ENCODE measurements around the gene LUM. TPM values are rescaled to one million over a fixed set of nuclear protein-coding genes. Genes with fewer than 3 reads are reported as not detected.
"Not testable (repeated sequence)": the region's sequence is repeated elsewhere in the genome, so short reads cannot be mapped to it uniquely, and the experiment has no call there.

LUM gene
- total RNA-seq, 4 donors from 2014 or later, result 36.6 to 83.5 (median 63.7) TPM

DNA sequence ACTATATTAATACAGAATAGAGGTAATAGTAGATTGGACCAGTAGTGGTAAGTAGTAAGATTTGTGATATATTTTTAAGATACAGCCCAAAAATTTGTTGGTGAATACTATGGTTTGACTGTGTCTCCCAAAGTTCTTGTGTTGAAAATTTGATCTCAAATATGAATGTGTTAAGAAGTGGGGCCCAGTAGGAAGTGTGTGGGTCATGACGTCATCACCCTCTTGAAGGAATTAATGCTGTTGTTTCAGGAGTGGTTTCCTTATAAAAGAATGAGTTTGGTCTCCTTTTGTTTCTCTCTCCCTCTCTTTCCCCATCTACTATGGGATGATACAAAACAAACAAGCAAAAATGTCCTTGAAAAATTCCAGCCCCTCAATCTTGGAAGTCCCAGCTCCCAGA lies 16.3 kb downstream of the LUM start:
- TF ChIP-seq POLR2AphosphoS5 (IDR thresholded peaks at IDR 0.05) (no peak), CTCF (IDR thresholded peaks at IDR 0.05) (no peak), EP300 (IDR thresholded peaks at IDR 0.05) (no peak), POLR2A (IDR thresholded peaks at IDR 0.05; ENCODE audit: low read depth) (no peak)
- intact Hi-C loops (cut with DNase I), result no loop called here
- Histone ChIP-seq H3K36me3 (no peaks in the 10 kb centered on the region), H3K27me3 (no peaks in the 10 kb centered on the region), H3K4me1 (no peaks in the 10 kb centered on the region), H3K9me3 (peaks cover 0 to 10% (median 5%) of the 10 kb centered on the region in 4 donors), H3K4me3 (no peak overlapping the region), H3K27ac (replicated peaks in 1 of 4) (no peak overlapping the region)
- DNase-seq (ENCODE audit: extremely low spot score), result no peak
- WGBS, result 72% methylated on average over 1 of the region's 1 CpG

- H3K4me1 ChIP-seq, result no peaks in the 10 kb centered on the region
- intact Hi-C loops (cut with DNase I), result no loop called here
- H3K36me3 ChIP-seq, result no peaks in the 10 kb centered on the region
- no peak for DNase-seq (ENCODE audit: extremely low spot score)
- H3K27ac ChIP-seq (replicated peaks in 1 of 4), result no peak overlapping the region
- peaks cover 0 to 19% (median 13%) of the 10 kb centered on the region in 4 donors for H3K9me3 ChIP-seq
- H3K4me3 ChIP-seq, result no peak overlapping the region
- no peaks in the 10 kb centered on the region for H3K27me3 ChIP-seq
- TF ChIP-seq EP300 (IDR thresholded peaks at IDR 0.05) (no peak), POLR2AphosphoS5 (IDR thresholded peaks at IDR 0.05) (no peak), POLR2A (IDR thresholded peaks at IDR 0.05; ENCODE audit: low read depth) (no peak), CTCF (IDR thresholded peaks at IDR 0.05) (no peak)
Measured at GRCh38 chr12:91094032-91094662, 17.1 kb downstream of the LUM start.

DNA sequence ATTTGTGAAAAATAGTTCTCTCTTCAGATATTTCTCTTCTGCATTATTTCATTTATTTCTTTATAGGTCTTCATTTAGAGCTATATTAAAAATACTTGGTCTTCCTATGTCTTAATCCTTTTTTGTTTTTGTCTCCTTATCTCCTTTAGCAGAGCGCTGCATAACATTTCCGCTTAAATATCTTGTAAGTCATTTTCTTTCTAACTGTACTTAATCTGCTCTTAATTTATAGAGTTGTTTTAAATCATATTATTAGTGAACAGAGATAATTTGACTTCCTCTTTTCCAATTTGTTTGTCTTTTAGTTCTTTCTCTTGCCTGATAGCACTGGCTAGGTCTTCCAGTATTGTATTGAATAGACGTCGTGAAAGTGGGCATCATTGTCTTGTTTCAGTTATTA lies 18.0 kb downstream of the LUM start:
- H3K9me3 ChIP-seq, result peaks cover 0 to 23% (median 15%) of the 10 kb centered on the region in 4 donors
- intact Hi-C loops (cut with DNase I), result no loop called here
- H3K27me3 ChIP-seq, result no peaks in the 10 kb centered on the region
- H3K4me3 ChIP-seq, result no peak overlapping the region
- WGBS, result 83% methylated on average over 4 of the region's 4 CpGs
- H3K27ac ChIP-seq (replicated peaks in 1 of 4), result no peak overlapping the region
- H3K4me1 ChIP-seq, result no peaks in the 10 kb centered on the region
- TF ChIP-seq CTCF (IDR thresholded peaks at IDR 0.05), result no peak
- TF ChIP-seq POLR2A (IDR thresholded peaks at IDR 0.05; ENCODE audit: low read depth), result no peak
- no peak for TF ChIP-seq EP300 (IDR thresholded peaks at IDR 0.05)
- no peak for TF ChIP-seq POLR2AphosphoS5 (IDR thresholded peaks at IDR 0.05)
- DNase-seq (ENCODE audit: extremely low spot score), result no peak
- H3K36me3 ChIP-seq, result no peaks in the 10 kb centered on the region

DNA sequence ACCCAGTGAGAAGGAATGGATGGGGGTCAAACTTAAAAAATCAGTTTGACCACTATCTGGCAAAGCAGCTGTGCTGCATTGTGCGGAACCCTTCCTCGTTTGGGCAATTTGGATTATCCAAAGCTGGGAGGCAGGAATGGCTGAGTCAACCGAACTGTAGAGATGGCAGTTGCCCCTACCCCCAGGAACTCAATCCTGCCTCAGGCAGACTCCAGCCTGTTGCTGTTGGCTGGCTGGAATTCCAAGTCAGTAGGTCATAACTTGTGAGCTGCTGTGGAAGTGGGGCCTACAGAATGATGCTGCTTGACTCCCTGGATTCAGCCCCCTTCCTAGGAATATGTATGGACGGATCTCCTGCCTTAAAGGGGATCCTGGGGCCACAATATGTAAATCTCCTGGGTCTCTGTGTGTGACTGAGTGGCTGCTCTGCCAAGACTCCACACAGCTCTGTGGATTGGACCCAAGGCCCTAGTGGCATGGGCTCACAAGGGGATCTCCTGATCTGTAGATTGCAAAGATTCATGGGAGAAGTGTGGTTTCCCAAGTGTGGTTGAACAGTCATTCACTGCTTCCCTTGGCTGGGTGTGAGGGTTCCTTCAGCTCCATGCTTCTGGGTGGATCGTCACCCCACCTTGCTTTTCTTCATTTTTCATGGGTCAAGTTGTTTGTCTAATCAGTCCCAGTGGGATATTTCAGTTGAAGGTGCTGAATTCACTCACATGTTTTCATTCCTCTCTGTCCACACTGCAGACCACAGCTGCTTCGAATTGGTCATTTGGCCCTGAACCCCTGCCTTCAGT lies 19.2 kb downstream of the LUM start:
- Histone ChIP-seq H3K4me3 (no peak overlapping the region), H3K27me3 (no peaks in the 10 kb centered on the region), H3K36me3 (no peaks in the 10 kb centered on the region), H3K9me3 (peaks cover 0 to 30% (median 19%) of the 10 kb centered on the region in 4 donors), H3K27ac (replicated peaks in 1 of 4) (no peak overlapping the region), H3K4me1 (no peaks in the 10 kb centered on the region)
- WGBS, result 74% methylated on average over 5 of the region's 6 CpGs
- TF ChIP-seq POLR2AphosphoS5 (IDR thresholded peaks at IDR 0.05) (no peak), EP300 (IDR thresholded peaks at IDR 0.05) (no peak), CTCF (IDR thresholded peaks at IDR 0.05) (no peak), POLR2A (IDR thresholded peaks at IDR 0.05; ENCODE audit: low read depth) (no peak)
- no peak for DNase-seq (ENCODE audit: extremely low spot score)
- intact Hi-C loops (cut with DNase I), result no loop called here

- H3K27me3 ChIP-seq; H3K4me3 ChIP-seq; intact Hi-C loops (cut with DNase I); H3K4me1 ChIP-seq; H3K27ac ChIP-seq (replicated peaks in 1 of 4); H3K36me3 ChIP-seq; DNase-seq (ENCODE audit: extremely low spot score): not testable (repeated sequence)
- H3K9me3 ChIP-seq, result peaks cover 0 to 30% (median 19%) of the 10 kb centered on the region in 4 donors
- WGBS, result 89% methylated on average over 2 of the region's 2 CpGs
Measured at GRCh38 chr12:91089953-91090352, 21.3 kb downstream of the LUM start.
